Right hindlimb (tissue), 1 donor: ENCODE results near the gene LRRC10B.

Experiments
- DNase-seq: peaks from one replicate; pipeline ENCODE4 v3.0.0-alpha.2; 2018

Gene LRRC10B

GRCh38 chr11:61487342-61488025, 21.1 kb upstream of the LRRC10B start:
- no peak for DNase-seq

GRCh38 chr11:61488651-61489291, 19.8 kb upstream of the LRRC10B start:
- DNase-seq = peak; percentile 67

- peak; percentile 51 for DNase-seq
Measured at GRCh38 chr11:61489833-61490721, 18.5 kb upstream of the LRRC10B start.

- DNase-seq = no peak
Measured at GRCh38 chr11:61491736-61492395, 16.7 kb upstream of the LRRC10B start.

- DNase-seq = peak; percentile 47
Measured at GRCh38 chr11:61494381-61494961, 14.1 kb upstream of the LRRC10B start.

- peak; percentile 77 for DNase-seq
Measured at GRCh38 chr11:61495801-61496601, 12.5 kb upstream of the LRRC10B start.

- no peak for DNase-seq
Measured at GRCh38 chr11:61496602-61497400, 11.7 kb upstream of the LRRC10B start.

- no peak for DNase-seq
Measured at GRCh38 chr11:61497473-61497872, 11.1 kb upstream of the LRRC10B start.

- no peak for DNase-seq
Measured at GRCh38 chr11:61497876-61498275, 10.7 kb upstream of the LRRC10B start.

- DNase-seq = no peak
Measured at GRCh38 chr11:61498767-61499341, 9.7 kb upstream of the LRRC10B start.

- no peak for DNase-seq
Measured at GRCh38 chr11:61499816-61500491, 8.6 kb upstream of the LRRC10B start.

GRCh38 chr11:61502522-61502921, 6.0 kb upstream of the LRRC10B start:
- DNase-seq = no peak

GRCh38 chr11:61503135-61503770, 5.3 kb upstream of the LRRC10B start:
- DNase-seq = no peak

GRCh38 chr11:61505106-61505505, 3.4 kb upstream of the LRRC10B start:
- DNase-seq = no peak

- DNase-seq = no peak
Measured at GRCh38 chr11:61505640-61506155, 2.9 kb upstream of the LRRC10B start.

GRCh38 chr11:61507012-61507768, 1.4 kb upstream of the LRRC10B start:
- no peak for DNase-seq

GRCh38 chr11:61509043-61510029, 787 bp downstream of the LRRC10B start:
- peak; percentile 86 for DNase-seq
